ENCODE results near the gene SMG6. TPM values are rescaled to one million over a fixed set of nuclear protein-coding genes. Genes with fewer than 3 reads are reported as not detected.
"Not testable (repeated sequence)": the region's sequence is repeated elsewhere in the genome, so short reads cannot be mapped to it uniquely, and the experiment has no call there.

SMG6 gene
- polyA plus RNA-seq, 1 donor = 30.1 TPM

DNA sequence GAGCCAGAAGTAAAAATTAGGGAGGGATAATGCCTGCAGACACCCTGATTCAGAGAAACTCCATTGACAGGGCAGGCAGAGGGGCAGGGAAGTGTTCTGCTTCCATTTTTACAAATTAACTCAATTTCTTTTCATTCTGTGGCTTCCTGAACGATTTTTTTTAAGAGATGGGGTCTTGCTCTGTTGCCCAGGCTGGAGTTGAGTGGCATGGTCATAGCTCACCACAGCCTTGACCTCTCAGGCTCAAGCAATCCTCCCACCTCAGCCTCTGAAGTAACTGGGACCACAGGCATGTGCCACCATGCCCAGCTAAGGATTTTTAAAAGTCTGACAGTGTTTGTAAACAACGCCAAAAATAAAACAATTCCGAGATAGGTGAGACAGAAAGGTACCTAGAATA, 99.8 kb downstream of the SMG6 start:
- no peak for DNase-seq

DNA sequence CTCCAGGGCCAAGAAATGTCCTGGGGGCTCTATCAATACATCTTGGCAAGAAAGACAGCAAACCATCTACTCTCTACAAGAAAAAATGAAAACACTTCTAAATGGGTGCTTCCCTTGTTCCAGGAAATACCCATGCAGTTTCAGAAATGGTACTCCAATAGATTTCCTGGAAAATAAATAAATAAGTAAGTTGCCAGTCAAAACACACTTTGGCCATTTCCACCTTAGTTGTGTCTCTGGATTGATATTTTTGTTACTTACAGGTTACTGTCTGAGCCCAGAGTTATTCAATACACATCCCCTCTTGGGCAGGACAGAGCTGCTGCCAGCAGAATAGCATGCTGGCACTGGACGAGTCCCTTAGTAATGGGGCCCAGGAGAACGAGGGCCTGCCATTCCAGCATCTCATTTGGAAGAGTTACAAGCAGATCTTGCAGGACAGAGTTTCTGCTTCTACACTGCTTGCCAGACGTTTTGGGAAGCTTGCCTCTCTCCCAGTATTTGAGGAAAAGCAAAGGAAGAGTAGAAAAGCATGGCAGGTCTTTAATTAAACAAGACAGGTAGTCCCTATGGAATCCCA, 100.5 kb downstream of the SMG6 start:
- no peak for DNase-seq

DNA sequence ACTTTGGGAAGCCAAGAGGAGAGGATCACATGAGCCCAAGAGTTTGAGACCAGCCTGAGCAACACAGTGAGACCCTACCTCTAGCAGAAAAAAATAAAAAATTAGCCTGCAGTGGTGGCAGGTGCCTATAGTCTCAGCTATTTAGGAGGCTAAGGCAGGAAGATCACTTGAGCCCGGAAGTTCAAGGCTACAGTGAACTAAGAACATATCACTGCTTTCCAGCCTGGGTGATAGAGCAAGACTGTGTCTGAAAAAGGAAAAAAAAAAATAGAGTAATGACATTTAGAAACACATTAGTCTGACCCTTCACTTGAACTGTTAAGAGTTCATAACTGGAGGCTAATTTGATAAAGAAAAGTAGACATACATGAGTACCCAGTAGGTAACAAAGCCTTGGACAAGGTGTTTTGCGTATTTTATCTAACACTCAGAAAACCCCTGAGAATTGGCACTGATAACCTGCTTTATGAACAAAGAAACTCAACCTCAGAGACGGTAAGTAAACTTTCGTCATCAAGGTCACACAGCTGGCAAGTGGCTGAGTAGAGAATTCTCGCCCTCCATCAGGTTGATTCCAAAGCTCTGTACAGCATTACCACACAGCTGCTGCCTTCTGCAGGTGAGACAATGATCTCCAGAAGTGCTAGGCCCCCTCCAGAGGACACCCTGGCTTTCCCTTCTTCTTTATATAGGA, 101.1 kb downstream of the SMG6 start:
- no peak for DNase-seq

DNA sequence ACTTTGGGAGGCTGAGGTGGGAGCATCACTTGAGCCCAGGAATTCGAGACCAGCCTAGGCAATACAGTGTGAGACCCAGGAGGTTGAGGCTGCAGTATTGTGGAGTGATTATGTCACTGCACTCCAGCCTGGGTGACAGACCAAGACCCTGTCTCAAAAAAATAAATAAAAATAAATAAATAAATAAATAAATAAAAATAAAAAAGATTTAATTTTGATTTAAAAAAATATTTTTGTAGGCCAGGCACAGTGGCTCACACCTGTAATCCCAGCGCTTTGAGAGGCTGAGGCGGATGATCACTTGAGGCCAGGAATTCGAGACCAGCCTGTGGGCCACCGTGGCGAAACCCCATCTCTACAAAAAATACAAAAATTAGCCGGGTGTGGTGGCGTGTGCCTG, 104.2 kb downstream of the SMG6 start:
- DNase-seq = not testable (repeated sequence)

DNA sequence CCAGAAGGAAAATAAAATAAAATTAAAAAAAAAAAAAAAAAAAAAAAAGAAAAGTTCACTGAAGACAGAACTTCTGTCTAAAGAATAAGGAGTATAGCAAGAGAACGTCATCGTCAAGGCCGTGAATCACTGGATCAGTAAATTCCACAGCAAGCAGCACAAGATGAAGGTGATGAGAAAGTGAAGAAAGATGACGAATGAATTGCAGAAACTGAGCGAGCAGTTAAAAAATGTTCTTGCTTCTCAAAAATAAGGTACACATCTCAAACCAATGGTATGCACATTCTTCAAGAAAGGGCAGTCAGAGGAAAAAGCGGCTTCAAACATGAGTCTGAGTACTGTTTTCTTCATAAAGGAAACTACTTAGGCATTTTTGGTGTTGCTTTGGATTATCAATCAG, 104.7 kb downstream of the SMG6 start:
- DNase-seq = no peak

DNA sequence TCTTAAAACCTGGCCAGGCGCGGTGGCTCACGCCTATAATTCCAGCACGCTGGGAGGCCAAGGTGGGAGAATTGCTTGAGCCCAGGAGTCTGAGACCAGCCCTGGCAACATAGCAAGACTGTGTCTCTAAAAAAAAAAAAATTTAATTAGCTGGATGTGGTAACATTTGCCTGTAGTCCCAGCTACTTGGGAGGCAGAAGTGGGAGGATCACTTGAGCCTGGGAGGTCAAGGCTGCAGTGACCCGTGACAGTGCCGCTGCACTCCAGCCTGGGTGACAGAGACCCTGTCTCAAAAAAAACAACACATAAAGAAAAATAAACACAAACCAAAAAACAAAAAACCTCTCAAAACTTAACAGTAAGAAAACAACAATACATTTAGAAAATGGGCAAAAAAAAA, 106.3 kb downstream of the SMG6 start:
- no peak for DNase-seq

DNA sequence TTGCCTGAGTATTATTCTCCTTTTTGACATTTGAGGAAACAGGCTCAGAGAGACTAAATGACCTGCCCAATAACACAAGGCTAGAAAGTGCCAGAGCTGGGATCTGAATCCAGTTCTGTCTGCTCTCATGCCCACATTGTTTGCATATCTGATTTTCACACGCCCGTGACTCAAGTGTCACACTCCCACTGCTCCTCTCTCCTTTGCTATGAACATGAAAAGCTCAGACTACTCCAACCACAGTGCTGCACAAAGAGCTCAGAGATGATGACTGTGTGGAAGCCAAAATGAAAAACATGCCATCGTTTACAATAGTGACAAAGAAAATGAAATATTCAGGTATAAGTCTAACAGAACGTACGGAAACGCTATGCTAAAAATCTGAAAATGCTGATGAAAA, 107.9 kb downstream of the SMG6 start:
- DNase-seq = no peak

DNA sequence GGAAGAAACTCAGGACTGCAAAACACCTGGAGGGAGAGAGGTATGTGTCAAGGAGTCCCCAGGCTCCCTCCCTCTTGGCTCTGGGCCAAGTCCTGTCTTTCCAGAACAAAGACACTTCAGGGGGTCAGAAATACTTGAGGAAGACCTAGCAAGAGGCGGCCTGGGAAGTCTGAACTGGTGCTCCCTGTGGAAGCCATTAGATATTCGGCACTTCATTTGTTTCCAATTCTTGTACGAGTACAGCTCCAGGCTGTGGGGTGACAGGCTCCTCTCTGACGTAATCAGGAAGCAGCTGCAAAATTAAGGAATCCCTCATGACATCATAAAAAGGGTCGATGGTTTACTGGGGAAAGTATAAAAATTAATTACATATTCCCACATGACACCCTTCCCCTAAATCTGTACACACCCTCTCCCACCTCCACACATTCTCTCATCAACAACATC, 108.7 kb downstream of the SMG6 start:
- DNase-seq = no peak

DNA sequence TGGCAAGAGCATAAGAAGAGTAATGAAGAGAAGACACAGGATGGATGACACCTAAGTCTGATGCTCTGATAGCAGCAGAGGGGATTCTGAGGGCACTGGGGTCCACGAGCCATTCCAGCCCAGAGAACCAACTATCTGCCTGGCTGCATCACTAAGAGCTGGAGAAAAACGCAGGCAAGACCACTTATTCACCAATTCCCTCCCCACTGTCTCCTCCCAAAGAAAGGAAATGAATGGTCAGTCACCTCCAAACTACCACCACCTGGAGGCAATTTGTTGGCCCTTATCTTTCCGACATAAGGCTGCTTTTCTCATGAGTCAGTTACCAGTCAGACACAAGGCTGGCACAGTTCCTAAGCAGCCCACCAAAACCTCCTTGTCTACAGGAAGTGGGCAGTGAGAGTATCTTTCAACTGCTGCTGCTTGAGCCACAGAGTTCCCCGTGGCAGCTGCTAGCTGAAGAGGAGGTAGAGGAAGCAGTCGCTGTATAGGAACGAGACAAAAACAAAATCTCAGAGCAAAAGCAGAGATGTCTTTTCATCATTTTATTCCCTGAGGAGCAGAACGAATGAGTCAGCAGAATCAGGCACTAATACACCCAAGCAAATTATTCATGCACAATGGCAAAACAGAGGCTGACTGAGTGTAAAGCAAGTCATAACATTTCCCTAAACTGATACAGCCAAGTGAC, 111.1 kb downstream of the SMG6 start:
- DNase-seq = no peak

DNA sequence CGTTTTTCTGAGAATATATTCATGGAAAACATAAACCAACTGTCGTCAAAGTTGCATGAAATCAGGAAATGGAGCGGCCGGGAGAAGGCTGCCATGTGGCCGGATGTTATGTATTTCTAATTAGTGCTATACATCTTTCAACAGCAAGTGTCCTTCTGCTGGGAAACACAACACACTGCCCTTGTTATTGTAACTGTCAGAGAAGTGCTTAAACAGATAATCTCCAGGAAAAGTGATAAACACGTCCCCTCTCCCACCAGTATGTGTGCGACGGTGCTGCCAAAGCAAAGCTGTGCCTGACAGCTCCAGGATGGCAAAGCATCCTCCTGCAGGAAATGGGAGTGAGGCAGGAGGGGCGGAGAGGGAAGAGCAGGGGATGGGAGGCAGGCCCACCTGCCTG, 111.8 kb downstream of the SMG6 start:
- DNase-seq = no peak

DNA sequence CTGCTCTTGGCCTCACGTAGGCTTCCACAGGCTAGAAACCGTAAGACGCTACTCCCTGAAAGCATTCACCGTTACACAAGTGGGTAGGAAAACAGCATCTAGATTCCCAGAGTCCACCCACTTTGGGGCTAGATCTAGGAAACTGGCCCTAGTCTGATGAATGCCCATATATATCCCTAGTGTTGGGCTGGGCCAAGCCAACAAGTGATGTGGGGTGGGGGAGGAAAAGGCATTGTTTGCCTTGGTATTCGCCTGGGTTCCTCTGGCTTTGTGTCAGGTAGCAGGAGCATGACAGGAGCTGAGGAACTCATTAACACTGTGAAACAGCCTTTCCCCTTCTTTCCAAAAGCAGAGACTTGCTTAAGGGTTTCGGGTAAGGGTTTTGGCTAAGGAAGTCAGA, 112.4 kb downstream of the SMG6 start:
- no peak for DNase-seq

DNA sequence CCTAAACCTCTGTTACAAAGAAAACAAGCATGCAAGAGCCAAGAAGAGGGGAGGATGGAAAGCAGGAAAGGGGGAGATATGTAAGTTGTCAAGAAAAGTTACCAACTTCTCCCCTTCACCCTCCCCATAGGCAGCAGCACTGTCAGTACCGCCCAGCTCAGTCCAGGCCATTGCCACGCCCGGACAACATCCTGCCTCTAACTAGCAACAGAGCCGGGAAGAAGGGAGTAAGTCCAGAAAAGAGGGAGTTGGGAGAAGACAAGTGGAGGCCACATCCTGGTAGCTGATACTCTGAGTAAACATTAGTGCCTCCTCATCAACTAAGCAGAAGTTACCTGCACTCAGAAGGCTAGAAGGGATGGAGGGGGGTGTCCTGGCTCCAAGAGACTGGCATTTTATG, 113.6 kb downstream of the SMG6 start:
- no peak for DNase-seq

DNA sequence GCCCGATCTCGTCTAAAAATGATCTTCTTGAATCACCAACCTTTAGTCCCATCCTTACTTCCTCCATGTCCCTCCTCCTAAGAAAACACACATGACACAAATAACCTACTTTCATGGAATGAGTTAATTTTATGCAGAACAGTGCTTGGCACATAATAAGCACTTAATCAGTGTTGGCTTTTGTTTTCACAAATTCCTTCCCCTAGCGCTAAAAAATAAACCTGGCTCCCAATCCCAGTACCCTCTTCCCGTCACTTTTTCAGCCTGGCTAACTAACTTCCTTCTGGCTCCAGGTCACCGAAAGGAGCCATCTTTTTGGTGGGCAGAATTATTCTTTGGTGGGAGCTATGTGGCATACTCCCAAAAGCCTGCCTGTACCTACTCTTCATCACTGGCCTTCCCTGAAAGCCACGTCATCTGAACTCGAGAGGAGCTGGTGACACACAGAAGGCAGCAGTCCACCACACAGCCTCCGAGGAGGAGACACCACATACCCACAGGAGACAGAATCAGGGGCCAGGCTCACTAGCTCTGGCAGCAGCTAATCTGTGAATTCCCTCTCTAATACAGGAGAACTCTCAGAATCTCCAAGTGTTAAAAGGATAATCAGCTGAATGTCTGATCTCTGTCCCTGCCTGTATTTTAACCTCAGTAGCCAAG, 114.5 kb downstream of the SMG6 start:
- no peak for DNase-seq

DNA sequence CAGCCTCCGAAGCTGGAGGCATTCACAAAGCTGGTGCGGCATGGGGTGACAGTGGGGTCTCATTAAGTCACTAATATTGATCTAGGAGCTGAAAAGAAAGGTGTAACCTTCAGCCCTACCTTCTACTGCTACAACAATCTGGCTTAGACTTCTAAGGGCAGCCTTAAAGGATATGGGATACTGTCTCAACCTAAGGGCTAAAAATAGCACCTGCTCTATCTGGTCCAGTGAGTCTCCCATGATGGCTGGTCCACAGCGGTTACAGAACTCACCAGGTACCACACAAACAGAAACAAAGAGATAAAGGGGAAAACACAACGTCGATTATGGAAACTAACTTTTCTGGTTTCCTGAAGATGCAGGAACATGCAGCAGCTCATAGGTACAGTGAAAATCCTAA, 115.8 kb downstream of the SMG6 start:
- no peak for DNase-seq

DNA sequence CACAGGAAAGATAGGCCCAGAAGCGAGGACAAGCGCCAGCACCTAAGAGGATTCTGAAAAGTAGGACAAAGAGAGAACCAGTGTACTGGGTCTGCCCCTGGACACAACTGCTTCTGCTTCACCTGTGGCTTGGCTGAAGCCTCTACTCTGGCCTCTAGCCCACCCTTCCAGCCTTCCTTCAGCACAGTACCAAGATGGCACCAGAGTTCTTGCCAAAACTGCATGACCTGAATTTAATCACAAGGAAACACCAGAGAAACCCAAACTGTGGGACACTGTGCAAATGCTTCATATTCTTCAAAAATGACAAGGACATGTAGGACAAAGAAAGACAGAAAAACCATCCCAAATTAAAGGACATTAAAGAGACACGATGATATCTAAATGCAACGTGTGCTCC, 116.6 kb downstream of the SMG6 start:
- DNase-seq = no peak

DNA sequence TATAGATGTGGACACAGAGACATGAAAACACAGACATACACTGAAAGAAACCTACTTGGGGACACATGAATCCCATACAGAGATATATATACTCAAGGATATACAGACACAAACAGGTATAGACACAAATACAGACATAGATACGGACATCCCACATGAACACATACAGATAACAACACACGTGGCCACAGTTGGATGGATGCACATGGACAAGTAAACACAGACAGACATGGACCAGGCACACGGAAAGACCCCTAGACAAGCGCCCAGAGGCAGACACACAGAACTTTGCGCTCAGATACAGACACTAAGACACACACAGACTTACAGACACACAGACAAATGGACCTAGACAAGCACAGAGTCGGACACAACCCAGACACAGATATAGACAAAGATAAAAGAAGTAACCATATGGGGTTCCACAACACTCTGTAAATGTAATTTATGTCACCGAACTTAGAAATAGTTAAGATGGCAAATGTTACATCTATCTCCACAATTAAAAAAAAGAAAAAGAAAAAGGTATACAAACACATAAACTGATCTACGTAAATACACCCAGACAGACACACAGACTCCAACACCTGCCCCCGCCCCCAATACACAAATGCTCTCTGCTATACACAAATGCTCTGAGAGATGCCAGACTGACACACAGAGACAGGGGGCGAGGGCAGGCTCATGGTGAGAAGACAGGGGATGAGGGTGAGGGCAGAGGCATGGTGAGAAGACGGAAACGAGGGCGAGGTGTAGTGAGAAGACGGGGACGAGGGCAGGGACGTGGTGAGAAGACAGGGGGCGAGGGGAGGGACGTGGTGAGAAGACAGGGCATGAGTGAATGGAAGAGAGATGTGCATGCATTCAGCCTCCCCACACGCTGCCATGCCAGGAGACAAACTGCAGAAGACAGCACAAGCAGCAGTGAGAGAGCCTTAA, 118.3 kb downstream of the SMG6 start:
- DNase-seq = no peak

DNA sequence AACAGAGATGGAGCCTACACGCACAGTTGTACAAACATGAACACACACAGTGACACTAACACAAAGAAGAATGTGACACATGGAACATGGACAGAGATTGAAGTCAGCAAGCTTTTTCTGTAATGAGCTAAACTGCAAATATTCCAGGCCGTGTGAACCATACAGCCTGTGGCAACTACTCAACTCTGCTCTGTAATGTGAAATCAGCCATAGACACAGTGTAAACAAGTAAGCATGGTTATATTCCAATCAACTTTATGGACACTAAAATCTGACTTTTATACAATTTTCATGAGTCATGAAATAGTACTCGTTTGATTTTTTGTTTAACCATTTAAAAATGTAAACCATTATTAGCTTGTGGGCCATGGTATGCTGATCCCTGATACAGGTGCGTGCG, 120.2 kb downstream of the SMG6 start:
- no peak for DNase-seq

DNA sequence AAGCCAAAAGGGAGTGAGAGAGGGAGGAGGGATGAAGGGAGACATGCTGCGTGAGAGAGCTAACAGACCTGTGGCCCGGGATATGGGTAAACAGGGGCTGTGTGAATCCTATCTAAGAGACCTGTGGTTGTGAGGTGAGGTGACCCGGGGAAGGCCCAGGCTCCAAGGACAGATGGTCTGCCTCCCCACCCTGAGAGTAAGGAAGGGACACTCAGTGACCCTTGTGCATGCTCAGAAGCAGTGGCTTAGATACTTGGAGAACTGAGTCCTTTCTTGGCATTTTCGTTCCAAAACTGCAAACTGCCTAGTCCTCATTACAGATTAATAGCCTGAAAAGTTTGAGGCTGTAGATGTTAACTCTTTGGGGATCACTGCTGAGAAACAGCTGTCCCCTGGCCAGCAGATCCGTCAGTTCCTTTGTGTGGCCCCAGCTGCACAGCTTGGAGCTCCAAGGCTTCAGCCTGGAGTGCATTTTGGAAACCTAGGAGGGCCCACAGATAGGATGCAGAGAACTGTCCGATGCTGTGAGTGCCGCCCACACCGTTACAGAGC, 121.6 kb downstream of the SMG6 start:
- DNase-seq = no peak

DNA sequence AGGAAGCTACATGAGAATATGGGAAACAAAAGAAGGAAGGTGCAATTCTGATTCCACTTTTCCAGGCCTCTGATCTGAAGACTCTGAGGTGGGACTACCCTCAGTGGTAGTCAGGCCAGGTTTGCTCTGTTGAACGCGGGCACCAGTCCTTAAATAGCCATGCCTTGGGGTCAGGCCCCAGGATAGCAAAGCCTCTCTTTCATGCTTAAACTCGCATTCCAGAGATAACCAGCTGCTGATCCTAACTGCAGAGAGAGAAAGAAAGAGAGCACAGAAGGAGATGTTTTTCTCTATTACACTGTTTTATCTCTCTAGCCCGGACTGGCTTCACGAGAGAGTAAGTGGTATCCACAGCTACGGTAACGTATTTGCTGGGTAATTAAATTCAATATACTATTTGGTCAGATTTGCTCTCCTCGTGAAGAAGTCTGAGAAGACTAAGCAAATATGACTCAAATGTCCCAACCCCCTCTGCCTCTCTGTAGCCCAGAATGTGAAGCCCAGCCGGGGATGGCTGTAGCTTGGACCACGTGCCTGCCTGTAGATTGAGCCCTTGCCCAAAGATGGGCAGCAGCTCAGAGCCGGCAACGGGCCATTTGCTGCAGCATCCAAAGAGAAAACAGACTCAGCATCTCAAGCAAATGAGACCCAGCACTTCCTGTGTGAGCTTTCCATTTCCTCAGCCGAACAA, 122.2 kb downstream of the SMG6 start:
- no peak for DNase-seq

DNA sequence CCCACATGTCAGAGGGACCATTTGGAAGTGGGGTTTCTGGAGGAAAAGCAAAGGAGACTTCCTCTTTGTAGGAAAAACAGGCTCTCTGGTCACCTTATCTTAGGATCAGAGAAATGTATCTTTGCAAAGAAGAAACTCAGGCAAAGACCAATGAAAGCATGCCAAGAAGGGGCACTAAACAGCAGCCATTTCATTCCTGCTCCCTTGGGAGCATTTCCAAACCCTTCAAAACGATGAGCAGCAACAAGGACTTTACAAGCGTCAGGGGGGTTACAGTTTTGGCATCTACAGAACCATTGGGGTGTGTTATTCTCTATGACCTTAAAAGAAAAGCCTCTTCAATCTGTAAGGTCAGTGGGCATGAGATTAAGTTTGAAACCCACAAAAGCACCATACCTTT, 122.8 kb downstream of the SMG6 start:
- DNase-seq = no peak

All from left kidney (tissue), 2 donors.